Inflammatory macrophage (primary cell): Measurements from ENCODE around the gene KRTAP10-10.
"Not testable (repeated sequence)": the region's sequence is repeated elsewhere in the genome, so short reads cannot be mapped to it uniquely, and the experiment has no call there.

Experiments used
- DNase-seq, 2 donors: peaks; one replicate each; pipeline ENCODE4 v3.0.0-alpha.2; 2020 to 2022

The KRTAP10-10 gene

DNA sequence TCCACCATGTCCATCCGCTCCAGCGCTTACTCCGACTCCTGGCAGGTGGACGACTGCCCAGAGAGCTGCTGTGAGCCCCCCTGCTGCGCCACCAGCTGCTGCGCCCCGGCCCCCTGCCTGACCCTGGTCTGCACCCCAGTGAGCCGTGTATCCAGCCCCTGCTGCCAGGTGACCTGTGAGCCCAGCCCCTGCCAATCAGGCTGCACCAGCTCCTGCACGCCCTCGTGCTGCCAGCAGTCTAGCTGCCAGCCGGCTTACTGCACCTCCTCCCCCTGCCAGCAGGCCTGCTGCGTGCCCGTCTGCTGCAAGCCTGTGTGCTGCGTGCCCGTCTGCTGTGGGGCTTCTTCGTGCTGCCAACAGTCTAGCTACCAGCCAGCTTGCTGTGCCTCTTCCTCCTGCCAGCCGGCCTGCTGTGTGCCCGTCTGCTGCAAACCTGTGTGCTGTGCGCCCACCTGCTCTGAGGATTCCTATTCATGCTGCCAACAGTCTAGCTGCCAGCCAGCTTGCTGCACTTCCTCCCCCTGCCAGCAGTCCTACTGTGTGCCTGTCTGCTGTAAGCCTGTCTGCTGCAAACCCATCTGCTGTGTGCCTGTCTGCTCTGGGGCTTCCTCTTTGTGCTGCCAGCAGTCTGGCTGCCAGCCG is 9.9 kb upstream of the KRTAP10-10 start:
- not testable (repeated sequence) for DNase-seq

DNA sequence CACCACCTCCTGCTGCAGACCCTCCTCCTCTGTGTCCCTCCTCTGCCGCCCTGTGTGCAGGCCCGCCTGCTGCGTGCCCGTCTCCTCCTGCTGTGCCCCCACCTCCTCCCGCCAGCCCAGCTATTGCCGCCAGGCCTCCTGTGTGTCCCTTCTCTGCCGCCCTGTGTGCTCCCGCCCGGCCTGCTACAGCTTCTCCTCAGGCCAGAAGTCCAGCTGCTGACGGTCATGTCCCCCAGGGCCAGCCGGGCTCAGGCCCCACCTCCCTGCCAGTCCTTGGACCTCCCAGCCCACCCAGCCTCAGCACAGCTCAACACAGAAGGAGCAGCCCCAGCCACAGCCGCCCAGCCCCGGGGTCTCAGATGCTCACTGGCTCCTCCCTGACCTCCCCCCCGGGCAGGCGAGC is 9.3 kb upstream of the KRTAP10-10 start:
- not testable (repeated sequence) for DNase-seq

DNA sequence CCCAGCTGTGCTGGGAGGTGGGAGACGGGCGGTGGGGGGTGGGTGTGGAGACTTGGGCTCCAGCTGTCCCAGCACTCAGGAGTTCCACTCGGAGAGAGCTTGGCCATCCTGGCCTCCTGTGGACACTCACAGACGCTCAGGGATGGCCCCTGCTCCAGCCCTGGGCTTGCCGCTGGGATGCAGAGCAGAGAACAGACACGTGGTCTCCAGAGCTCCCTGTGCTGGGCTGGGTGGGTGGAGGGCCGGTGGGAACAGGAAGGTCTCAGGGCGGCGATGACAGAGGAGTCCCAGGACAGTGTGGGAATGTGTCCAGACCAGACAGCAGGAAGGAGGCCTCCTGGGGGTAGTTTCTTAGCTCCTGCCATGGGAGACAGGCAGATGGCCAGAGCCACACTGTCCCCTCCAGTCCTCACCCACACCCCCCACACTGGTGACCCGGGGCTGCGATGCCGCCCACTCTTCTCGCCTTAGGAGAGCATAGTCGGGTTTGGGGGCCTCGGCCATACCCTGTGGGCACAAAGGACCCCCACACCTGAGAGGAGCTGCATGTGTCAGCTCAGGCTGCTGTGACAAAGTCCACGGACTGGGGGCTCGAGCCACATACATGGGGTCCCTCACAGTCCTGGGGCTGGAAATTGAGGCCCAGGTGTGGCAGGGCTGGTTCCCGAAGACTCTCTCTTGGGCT is 8.3 kb upstream of the KRTAP10-10 start:
- no peak for DNase-seq

DNA sequence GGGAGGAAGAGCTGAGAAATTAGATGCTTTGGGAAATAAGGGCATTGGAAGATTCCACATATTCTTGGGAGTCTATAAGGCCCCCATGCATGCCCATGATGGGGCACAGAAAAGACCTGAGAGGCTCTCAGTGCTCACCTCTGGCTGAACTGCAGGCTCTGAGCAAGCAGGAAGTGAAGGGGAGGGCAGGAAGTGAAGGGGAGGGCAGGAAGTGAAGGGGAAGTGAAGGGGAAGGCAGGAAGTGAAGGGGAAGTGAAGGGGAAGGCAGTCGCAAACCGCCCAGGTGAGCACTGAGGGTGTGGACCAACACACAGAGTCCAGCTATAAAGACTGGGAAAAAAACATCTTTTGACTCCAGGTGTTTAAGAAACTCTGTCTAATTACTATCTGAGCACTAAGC is 6.7 kb upstream of the KRTAP10-10 start:
- DNase-seq = no peak

DNA sequence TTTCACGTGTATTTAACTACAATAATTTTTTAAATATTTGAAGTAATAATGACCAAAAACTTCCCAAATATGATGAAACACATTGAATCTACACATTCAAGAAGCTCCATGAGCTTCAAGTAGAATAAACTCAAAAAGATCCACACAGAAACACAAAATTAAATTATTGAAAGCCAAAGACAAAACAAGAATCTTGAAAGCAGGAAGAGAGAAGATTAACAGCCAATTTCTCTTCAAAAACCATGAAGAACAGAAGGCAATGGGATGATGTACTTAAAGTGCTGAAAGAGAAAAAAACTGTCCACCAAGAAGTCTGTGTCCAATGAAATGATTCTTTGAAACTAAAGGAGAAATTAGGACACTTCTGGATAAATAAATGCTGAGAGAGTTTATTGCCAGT is 5.1 kb upstream of the KRTAP10-10 start:
- DNase-seq = no peak

DNA sequence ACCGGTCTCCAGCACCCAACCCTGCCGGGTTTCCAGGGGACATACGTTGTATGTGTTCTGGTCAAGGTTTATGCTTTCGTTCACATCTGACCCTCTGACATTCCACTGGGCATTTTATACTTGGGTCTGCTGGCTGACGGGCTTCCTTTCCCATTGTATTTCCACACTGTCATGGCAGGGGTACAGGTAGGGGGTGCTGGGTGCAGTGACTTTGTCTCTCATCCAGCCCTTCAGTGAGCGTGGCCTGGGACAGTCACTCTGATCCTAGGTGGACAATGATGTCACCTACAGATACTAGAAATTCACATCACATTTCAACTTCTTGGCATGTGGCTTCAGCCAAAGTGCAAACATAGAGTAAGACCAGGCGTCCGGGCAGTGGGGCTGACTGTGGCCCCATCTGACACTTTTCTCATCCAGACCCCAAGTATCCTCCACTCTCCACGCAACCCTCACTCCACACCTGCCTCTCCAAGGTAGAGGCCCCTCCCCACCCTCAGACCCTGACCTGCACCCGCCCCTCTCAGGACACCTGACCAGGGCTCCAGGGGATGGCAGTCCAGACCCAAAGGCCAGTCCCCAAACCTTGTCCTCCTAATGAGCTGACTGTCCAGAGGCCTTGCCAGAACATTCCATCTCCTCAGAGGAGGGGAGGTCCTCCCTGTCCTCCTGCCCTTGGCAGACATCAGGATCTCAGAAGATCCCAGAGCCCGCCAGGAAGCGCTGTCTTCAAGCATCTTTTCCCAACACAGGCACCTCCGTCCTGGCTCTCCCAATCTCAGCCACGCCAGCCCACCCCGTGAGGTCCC is 743 bp upstream of the KRTAP10-10 start:
- no peak for DNase-seq

DNA sequence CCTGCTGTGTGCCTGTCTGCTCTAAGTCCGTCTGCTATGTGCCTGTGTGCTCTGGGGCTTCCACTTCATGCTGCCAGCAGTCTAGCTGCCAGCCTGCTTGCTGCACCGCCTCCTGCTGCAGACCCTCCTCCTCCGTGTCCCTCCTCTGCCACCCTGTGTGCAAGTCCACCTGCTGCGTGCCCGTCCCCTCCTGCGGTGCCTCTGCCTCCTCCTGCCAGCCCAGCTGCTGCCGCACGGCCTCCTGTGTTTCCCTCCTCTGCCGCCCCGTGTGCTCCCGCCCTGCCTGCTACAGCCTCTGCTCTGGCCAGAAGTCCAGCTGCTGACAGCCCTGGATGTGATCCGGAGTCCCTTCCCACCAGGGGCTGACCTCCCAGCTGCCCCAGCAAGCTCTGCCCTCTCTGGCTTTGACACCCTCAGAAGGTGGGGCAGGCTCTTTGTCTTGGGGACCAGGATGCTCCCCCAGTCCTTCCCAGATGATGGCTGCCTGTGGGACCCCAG is 744 bp downstream of the KRTAP10-10 start:
- not testable (repeated sequence) for DNase-seq

DNA sequence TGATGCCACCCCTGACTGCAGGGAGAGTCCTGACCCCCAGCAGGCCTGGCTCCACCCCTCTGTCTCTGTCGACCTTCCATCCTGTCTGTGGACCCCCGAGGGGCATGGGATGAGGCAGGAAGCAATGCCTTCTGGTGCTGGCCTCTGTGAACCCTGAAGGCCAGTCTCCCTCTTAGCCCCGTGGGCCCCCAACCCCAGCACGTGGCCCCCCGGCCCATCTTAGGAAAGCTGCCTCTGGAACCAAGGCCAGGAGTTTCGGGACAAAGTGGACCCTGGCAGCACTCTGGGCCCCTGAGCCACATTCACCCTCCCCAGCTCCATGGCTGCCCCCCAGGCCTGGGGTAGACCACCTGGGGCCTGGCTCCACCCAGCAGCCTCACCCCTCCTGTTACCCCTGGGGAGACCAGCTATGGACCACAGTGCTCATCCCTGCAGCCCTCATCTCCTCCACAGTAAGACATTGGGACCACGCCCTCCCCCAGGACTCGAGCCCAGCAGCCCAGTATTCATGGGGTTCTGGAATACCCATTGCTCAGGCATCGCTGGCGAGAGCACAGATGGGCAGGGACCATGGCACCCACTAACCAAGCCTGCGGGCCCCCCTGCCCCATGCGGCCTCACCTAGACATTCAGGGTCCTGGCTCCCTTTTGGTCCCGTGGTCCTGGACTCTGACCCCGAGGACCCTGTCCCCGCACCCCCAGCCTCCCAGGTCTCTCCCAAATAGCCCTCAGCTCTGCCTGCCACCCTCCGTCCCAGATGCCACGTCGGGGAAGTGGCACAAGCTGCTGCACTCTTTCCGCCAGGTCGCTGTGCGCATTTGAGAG is 1.6 kb downstream of the KRTAP10-10 start:
- DNase-seq = not testable (repeated sequence)

DNA sequence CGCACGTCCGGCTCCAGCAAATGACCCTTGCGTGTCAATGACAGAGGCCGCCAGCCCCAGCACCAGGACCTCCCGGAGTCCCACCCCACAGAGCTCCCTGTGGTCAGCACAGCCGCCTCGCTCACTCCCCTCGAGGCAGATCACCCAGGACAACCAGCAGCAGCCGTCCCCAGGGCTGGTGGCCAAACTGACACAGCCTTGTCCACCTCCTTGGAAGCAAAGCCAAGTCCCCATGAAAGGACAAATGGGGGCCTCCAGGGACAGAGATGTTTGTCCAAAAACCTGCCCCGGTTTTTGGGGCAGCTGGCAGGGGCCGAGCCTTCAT is 2.1 kb downstream of the KRTAP10-10 start:
- no peak for DNase-seq

DNA sequence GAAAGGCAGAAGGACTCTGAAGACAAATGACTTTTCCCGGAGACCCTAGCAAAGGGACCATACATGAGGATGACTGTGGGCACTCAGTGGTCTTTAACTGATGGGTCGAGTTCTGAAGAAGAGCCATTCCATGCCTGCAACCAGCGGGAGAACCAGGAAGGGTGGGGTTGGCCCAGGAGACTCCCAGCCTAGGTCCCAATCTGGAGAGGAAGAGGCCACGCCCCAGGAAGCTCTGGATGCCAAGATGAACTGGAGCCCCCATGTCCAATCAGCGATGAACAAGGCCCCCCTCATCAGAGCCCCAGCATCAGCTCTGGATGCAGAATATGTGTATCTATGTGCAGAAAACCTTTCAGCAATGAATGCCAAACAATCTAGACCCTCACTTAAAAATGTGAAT is 3.6 kb downstream of the KRTAP10-10 start:
- no peak for DNase-seq

DNA sequence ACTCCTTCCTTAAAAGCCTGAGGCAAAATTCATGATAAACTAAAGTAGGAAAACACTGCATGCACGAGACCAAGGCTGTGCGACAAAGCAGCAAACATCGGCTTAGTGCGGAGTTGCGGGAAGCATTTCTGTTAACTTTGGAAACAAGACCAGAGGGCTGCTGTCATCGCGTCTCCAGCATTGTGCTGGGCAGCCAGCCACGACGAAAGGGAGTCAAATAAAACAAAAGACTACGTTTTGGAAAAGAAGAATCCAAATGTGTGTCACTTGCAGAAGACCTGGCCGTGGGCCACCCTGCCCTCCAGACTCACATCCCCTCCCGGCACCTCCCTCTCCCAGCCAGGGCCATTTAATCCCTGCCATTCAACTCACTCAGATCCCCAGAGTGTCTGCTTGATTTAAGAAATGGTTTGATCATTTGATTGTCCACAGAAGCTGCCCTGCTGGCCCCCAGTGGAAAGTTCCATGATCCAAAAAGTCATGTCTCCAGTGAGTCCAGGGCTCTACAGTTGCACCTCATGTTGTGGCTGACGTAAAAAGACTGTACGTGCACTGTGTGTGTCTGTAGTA is 6.7 kb downstream of the KRTAP10-10 start:
- no peak for DNase-seq

DNA sequence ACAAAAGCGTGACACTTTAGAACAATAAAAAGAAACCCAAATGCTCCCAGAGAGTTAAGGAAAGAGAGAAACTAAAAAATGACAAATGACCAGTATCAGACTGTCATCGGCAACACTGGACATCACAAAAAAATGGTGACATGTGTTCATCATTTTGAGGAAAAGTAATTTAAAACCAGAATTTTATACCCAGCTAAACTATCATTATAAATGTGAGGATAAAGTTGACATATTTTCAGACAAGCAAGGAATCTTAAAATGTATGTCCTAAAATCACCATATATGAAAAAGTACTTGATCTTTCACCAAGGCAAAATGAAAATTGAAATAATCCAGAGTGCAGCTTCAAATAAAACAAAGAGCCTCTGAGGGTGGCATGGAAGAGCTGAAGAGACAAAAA is 7.7 kb downstream of the KRTAP10-10 start:
- DNase-seq = no peak

DNA sequence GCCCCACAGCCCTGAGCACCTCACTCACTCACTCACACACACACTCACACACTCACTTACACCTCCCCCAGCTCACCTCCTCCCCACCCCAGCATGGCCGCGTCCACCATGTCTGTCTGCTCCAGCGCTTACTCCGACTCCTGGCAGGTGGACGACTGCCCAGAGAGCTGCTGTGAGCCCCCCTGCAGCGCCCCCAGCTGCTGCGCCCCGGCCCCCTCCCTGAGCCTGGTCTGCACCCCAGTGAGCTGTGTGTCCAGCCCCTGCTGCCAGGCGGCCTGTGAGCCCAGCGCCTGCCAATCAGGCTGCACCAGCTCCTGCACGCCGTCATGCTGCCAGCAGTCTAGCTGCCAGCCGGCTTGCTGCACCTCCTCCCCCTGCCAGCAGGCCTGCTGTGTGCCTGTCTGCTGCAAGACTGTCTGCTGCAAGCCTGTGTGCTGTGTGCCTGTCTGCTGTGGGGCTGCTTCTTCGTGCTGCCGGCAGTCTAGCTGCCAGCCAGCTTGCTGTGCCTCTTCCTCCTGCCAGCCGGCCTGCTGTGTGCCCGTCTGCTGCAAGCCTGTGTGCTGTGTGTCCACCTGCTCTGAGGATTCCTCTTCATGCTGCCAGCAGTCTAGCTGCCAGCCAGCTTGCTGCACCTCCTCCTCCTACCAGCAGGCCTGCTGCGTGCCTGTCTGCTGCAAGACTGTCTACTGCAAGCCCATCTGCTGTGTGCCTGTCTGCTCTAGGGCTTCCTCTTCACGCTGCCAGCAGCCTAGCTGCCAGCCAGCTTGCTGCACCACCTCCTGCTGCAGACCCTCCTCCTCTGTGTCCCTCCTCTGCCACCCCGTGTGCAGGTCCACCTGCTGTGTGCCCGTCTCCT is 9.4 kb downstream of the KRTAP10-10 start, which contains the start of gene KRTAP10-11:
TSS of gene KRTAP10-11 (plus strand) at position 49 of the 856 bp plus-strand sequence. CDS start at position 94, 45 bp downstream.
- DNase-seq = not testable (repeated sequence)

DNA sequence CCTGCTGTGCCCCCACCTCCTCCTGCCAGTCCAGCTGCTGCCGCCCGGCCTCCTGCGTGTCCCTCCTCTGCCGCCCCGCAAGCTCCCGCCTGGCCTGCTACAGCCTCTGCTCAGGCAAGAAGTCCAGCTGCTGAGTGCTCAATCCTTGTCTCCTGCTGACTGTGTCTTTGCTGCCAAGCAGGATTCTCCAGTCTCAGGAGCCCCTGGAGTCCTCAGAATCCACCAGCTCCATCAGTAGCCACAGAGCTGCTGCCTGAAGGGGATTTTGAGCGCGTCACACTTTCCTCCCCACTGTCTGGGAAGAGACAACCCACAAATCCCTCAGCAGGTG is 10.0 kb downstream of the KRTAP10-10 start:
- no peak for DNase-seq

DNA sequence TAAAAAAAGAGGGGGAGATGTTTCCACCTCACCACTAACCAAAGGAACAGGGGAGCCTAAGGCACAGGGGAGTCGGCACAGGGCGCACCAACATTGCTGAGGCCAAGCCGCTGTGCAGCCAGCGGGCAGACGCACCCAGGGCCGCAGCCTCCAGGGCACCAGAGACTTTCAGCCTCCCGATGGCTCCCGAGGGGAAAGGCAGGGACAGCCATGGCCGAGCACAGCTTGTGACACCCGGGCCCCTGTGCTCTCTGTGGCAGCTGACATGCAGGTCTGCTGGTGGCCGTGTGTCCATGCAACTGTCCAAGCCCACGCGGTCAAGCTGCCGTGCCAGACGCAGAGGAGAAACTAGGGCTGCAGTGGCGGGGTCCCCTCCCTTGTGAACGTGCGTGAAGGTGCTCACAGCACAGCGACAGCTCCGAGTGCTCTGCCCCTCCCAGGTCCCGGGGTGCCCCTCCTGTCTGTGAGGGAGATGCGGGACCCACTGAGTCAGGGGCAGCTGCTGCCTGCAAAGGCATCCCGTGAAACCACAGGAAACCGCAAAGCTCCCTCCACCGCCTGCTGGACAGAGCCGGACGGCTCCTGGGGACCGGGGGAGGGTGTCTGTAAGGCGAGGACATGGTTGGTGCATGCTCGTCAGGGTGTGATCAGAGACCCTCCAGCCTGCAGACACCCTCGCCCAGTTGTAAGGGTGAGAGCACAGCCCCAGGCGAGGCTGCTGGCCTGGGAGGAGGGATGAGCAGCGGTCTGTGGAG is 11.6 kb downstream of the KRTAP10-10 start:
- DNase-seq = no peak

DNA sequence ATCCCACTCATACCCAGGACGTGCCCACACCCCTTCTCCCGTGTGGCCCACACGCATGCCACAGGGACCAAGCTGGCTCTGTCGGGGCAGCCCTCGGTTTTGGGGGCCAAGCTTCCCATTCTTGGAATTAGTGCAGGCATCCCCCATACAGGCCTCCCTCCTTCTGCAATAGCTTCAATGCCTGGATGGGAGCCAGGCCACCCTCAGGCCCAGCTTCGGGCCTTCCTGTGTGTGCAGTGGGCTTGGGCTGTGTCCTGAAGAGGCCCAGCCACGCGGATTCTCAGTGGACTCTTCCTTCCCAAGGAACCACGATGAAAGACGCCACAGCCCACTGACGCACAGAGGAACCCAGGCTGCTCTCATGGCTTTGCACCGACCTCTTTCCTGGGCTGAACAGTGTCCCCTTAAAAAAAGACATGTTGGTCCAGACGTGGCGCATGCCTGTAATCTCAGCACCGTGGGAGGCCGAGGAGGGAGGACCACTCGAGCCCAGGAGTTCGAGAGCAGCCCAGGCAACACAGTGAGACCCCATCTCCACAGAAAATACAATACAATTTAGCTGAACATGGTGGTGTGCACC is 12.5 kb downstream of the KRTAP10-10 start:
- no peak for DNase-seq

DNA sequence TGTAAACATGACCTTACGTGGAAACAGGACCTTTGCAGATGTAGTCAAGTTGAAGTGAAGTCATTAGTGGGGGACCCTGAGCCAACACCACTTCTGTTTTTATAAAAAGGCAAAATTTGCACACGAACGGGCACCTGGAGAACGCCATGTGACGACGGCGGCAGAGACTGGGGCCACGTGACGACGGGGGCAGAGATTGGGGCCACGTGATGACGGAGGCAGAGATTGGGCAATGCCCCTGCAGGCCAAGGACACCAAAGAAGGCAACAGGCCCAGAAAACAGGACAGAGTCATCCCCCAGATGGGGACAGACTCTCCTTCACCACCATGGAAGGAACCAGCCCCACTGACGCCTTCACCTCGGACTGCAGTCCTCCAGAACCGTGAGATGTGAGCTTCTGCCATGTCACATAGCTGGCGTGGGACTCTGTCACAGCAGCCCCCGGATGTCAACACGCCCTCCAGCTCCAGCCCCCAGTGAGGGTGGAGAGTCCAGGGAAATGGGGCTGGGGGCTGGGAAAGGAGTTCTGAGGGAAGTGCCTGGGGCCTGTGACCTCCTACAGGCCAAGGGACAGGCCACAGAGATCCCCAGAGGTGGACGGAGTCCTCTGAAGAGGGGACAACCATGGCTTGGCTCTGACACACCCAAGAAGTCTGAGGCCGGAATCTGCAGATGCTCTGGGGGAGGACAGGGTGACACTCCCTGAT is 13.3 kb downstream of the KRTAP10-10 start:
- no peak for DNase-seq

DNA sequence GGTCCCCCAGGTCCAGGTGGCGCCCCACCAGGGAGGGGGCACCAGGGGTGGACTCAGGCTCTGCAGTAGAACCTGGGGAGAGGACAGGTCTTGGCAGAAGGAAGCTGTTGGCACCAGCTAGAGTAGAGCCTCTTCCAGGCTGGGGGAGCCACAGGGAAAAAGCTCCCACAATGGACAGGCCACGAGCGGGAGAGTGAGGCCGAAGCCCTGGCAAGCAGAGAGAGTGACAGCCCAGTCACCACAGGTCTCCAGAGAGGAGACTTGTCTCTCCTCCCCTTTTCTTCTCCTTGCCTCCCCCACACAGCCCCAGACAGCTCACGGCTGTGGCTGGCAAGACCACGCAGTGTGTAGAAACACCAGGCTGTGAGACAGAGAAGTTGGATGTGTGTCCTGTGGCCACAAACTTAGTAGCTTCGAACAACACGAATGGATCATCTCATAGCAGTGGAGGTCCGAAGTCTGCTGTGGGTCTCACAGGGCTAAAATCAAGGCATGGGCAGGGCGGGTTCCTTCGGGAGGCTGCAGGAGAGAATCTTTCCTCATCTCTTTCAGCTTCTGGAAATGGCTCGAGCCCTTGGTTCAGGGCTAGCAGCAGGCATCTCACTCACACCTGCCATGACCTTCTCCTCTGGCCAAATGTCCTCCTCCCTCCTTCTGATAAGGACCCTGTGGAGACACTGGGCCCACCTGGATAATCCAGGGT is 14.0 kb downstream of the KRTAP10-10 start:
- no peak for DNase-seq

DNA sequence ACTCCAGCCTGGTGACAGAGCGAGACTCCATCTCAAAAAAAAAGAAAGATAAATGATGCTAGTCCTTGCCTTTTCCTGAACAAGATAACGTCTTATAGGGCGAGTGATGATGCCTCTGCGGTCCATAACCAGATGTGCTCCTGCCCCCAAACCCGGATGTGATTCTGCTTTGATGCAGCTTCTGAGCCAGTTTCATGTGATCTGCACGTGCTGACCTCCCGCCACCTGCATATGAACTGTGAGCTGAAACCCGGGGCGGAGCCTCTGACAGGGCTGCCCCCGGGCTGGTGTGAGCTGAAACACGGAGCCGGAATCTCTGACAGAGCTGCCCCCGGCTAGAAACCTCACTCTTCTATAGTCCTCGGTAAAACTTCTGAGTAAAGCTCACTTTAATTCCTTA is 16.0 kb downstream of the KRTAP10-10 start:
- DNase-seq = no peak
